K562 (cell line): ENCODE measurements around the gene TMEM178A. TPM values are rescaled to one million over a fixed set of nuclear protein-coding genes. Genes with fewer than 3 reads are reported as not detected.

Experiments
- ATAC-seq: fragments of 200-7000 bp; cut with Tn5 transposase; 3 replicates; pipeline ENCODE4 v1.9.1; 2020; ENCODE audit warnings: moderate library complexity
- BruUV-seq: library from RNA; stranded (reverse); fragments of 400-500 nt; replicated peaks from 2 replicates; lab custom pipeline; 2021; lab: Mats Ljungman, UMichigan
- CTCF ChIA-PET: fragments of 300-600 bp; formaldehyde crosslinking; extraction: SDS; loops from one replicate; lab custom pipeline; 2021; ENCODE audit warnings: low intra/inter-chr PET ratio; lab: Yijun Ruan, JAX
- POLR2A ChIA-PET: fragments of 300-600, 350-650 bp; sonication (Branson Sonifier 250); formaldehyde crosslinking; extraction: SDS; loops from one replicate; lab custom pipeline; 2021; ENCODE audit warnings: antibody characterized with exemption, inconsistent platforms; lab: Yijun Ruan, JAX
- DNase-seq, 4 experiments: peaks; one replicate each; pipeline versions ENCODE4 v3.0.0 to v3.0.0-alpha.2; 2011 to 2018; ENCODE audit warnings: low spot score in 3 of 4, mixed read lengths in 3 of 4; ENCODE audit errors: extremely low read depth in 1 of 4
- FAIRE-seq: peaks from 2 replicates; lab custom pipeline; 2011; peaks lifted over from hg19 to GRCh38; lab: Jason Lieb, UNC
- H2AFZ ChIP-seq: 2 replicates; pipeline ENCODE4 v1.6.0; 2011; ENCODE audit warnings: low read depth, low read length, control low read depth, inconsistent platforms
- H3K27ac ChIP-seq: fragments of 200-600 bp; 3 replicates; pipeline ENCODE4 v1.8.0; 2011; ENCODE audit warnings: low read depth, mild to moderate bottlenecking, control low read depth, inconsistent platforms, low read length, moderate library complexity, mixed read lengths; ENCODE audit errors: extremely low read depth
- H3K27me3 ChIP-seq, 2 experiments: fragments of 300-600 bp in 1 of 2; 2 replicates in 1 of 2; 3 replicates in 1 of 2; pipeline versions ENCODE4 v1.6.0 to v1.8.0; 2011; ENCODE audit warnings: inconsistent platforms in 2 of 2, low read length in 2 of 2, mild to moderate bottlenecking in 1 of 2, mixed read lengths in 1 of 2, moderate library complexity in 1 of 2; ENCODE audit not compliant: control insufficient read depth in 2 of 2, insufficient read depth in 2 of 2
- H3K36me3 ChIP-seq: fragments of 300-600 bp; 3 replicates; pipeline ENCODE4 v1.8.0; 2011; ENCODE audit warnings: mild to moderate bottlenecking, low read length, inconsistent platforms; ENCODE audit not compliant: control insufficient read depth, insufficient read depth
- H3K4me1 ChIP-seq, 2 experiments: fragments of 200-600 bp in 1 of 2; replicated peaks in 1 of 2; 2 replicates in 1 of 2; 3 replicates in 1 of 2; pipeline versions ENCODE4 v1.5.1 to v1.8.0; 2011; ENCODE audit warnings: inconsistent platforms in 2 of 2, low read length in 2 of 2, mild to moderate bottlenecking in 1 of 2, mixed read lengths in 1 of 2, moderate library complexity in 1 of 2; ENCODE audit not compliant: control insufficient read depth in 2 of 2, insufficient read depth in 2 of 2
- H3K4me2 ChIP-seq: 2 replicates; pipeline ENCODE4 v1.6.1; 2011; ENCODE audit warnings: low read length, control low read depth, inconsistent platforms, mixed read lengths; ENCODE audit not compliant: insufficient read depth
- H3K4me3 ChIP-seq: fragments of 200-600 bp; sonication (generic), shearing (Covaris generic); 2 replicates; pipeline ENCODE4 v1.5.1; 2016; ENCODE audit warnings: control low read depth, inconsistent platforms
- H3K79me2 ChIP-seq: fragments of 200-600 bp; 3 replicates; pipeline ENCODE4 v1.8.0; 2011; ENCODE audit warnings: low read length, inconsistent platforms; ENCODE audit not compliant: control insufficient read depth, insufficient read depth
- H3K9ac ChIP-seq, 2 experiments: 2 replicates each; pipeline versions ENCODE4 v1.6.0 to v1.6.1; 2011; ENCODE audit warnings: low read depth in 2 of 2, low read length in 2 of 2, control low read depth in 1 of 2, inconsistent platforms in 1 of 2, mild to moderate bottlenecking in 1 of 2, mixed read lengths in 1 of 2; ENCODE audit not compliant: insufficient read depth in 1 of 2
- H3K9me1 ChIP-seq: one replicate; pipeline ENCODE4 v1.6.0; 2011; ENCODE audit warnings: inconsistent platforms, mild to moderate bottlenecking, low read length, moderate library complexity; ENCODE audit not compliant: control insufficient read depth, insufficient read depth
- H3K9me3 ChIP-seq: replicated peaks from 2 replicates; pipeline ENCODE4 v1.5.1; 2011; ENCODE audit warnings: low read depth, low read length, inconsistent platforms; ENCODE audit not compliant: control insufficient read depth, insufficient read depth
- H4K20me1 ChIP-seq: replicated peaks from 2 replicates; pipeline ENCODE4 v1.6.1; 2011; ENCODE audit warnings: low read length, inconsistent platforms, mixed read lengths; ENCODE audit not compliant: control insufficient read depth, insufficient read depth
- C11orf30 ChIP-seq: fragments of 450-650 bp; IDR thresholded peaks from 2 replicates; pipeline ENCODE4 v1.6.1; 2016; ENCODE audit warnings: low read depth, mild to moderate bottlenecking
- WGBS: fragments of 100-300 bp; shearing (Covaris generic); methylation state at CpG from one replicate; pipeline ENCODE4 v1.1.6; 2016; ENCODE audit warnings: low coverage, mixed read lengths; ENCODE audit not compliant: insufficient coverage; ENCODE audit errors: missing lambda C conversion rate; 5-methylcytosine and 5-hydroxymethylcytosine counted together
- in situ Hi-C: fragments of 300-500 bp; cut with MboI; formaldehyde crosslinking; loops from 4 replicates; pipeline ENCODE4 v1.15.0; 2018; ENCODE audit warnings: inconsistent platforms, mixed read lengths
- intact Hi-C: fragments of 100-400 bp; cut with micrococcal nuclease; formaldehyde crosslinking; loops from 2 replicates; pipeline ENCODE4 v1.14.2; 2022
- polyA plus RNA-seq, 8 experiments: library from polyadenylated mRNA; depleted of rRNA in 4 of 8; stranded (reverse) in 5 of 8; unstranded in 3 of 8; fragments of >200 nt; fragmentation: Nextera tagmentation in 2 of 8; fragmentation: Illumina TruSeq in 1 of 8; extraction: Ambion mirVana in 2 of 8; extraction: Trizol in 1 of 8; gene quantifications; 2 replicates each; pipeline versions ENCODE4 v1.2.1 to v1.2.3, GENCODE V29; 2011 to 2014; ENCODE audit warnings: inconsistent platforms in 1 of 8, missing spikeins in 1 of 8
- total RNA-seq, 7 experiments: library from RNA; depleted of rRNA in 6 of 7; stranded (reverse); fragments of >200 nt in 6 of 7; fragmentation: Illumina TruSeq in 2 of 7; extraction: Trizol in 2 of 7; gene quantifications; 2 replicates each; pipeline versions ENCODE4 v1.2.1 to v1.2.3, GENCODE V29; 2011 to 2021; ENCODE audit warnings: low replicate concordance in 1 of 7
- TF ChIP-seq, protein P1 (sequence below): fragments of 200-800 bp; sonication (Bioruptor generic); IDR thresholded peaks from 2 replicates; pipeline ENCODE4 v1.6.1; 2017; ENCODE audit warnings: missing genetic modification characterization, missing compliant biosample characterization
- TF ChIP-seq, protein P2 (sequence below): fragments of 250-450 bp; sonication (Bioruptor Pico); IDR thresholded peaks from 2 replicates; pipeline ENCODE4 v1.4.0; 2020; ENCODE audit warnings: borderline replicate concordance
- TF ChIP-seq, protein P3 (sequence below), 2 experiments: fragments of 450-650 bp in 1 of 2; sonication (generic) in 1 of 2; formaldehyde crosslinking in 1 of 2; IDR thresholded peaks; 2 replicates each; pipeline versions ENCODE4 v1.7.1 to v1.9.0; 2016 to 2022; ENCODE audit warnings: inconsistent platforms in 1 of 2, mild to moderate bottlenecking in 1 of 2, missing genetic modification reagents in 1 of 2

TMEM178A gene
- total and polyA plus RNA-seq, 9 of the 15 experiments (the other 6 are each of a cell fraction or from before 2014, with no cell fraction given), result 0.04 to 0.17 TPM; not detected in 7

DNA sequence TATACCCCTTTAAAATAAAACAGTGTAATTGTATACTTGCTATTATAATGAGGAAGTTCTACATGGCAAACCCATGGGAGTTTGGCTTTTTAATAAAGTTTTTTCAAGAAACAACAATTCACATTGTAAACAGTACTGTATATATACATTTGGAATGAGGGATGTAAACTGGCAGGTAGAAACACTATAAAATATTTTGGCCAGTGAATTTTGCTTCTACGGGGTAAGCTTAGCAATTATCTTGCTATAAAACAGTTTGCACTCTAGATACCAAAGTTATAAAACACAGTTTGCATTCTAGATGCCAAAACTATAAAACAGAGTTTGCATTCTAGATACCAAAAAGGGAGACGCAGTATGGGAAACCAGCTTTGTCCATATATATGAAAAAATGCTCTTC is 96.7 kb downstream of the TMEM178A start:
- POLR2A ChIA-PET, result no interaction called here
- no peak for TF ChIP-seq C11orf30
- TF ChIP-seq, protein P1, sequence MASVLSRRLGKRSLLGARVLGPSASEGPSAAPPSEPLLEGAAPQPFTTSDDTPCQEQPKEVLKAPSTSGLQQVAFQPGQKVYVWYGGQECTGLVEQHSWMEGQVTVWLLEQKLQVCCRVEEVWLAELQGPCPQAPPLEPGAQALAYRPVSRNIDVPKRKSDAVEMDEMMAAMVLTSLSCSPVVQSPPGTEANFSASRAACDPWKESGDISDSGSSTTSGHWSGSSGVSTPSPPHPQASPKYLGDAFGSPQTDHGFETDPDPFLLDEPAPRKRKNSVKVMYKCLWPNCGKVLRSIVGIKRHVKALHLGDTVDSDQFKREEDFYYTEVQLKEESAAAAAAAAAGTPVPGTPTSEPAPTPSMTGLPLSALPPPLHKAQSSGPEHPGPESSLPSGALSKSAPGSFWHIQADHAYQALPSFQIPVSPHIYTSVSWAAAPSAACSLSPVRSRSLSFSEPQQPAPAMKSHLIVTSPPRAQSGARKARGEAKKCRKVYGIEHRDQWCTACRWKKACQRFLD (CRISPR knock-in tag), result no peak
- TF ChIP-seq, protein P2, sequence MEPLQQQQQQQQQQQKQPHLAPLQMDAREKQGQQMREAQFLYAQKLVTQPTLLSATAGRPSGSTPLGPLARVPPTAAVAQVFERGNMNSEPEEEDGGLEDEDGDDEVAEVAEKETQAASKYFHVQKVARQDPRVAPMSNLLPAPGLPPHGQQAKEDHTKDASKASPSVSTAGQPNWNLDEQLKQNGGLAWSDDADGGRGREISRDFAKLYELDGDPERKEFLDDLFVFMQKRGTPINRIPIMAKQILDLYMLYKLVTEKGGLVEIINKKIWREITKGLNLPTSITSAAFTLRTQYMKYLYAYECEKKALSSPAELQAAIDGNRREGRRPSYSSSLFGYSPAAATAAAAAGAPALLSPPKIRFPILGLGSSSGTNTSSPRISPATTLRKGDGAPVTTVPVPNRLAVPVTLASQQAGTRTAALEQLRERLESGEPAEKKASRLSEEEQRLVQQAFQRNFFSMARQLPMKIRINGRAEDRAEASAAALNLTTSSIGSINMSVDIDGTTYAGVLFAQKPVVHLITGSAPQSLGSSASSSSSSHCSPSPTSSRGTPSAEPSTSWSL (CRISPR knock-in tag), result no peak
- TF ChIP-seq, protein P3, sequence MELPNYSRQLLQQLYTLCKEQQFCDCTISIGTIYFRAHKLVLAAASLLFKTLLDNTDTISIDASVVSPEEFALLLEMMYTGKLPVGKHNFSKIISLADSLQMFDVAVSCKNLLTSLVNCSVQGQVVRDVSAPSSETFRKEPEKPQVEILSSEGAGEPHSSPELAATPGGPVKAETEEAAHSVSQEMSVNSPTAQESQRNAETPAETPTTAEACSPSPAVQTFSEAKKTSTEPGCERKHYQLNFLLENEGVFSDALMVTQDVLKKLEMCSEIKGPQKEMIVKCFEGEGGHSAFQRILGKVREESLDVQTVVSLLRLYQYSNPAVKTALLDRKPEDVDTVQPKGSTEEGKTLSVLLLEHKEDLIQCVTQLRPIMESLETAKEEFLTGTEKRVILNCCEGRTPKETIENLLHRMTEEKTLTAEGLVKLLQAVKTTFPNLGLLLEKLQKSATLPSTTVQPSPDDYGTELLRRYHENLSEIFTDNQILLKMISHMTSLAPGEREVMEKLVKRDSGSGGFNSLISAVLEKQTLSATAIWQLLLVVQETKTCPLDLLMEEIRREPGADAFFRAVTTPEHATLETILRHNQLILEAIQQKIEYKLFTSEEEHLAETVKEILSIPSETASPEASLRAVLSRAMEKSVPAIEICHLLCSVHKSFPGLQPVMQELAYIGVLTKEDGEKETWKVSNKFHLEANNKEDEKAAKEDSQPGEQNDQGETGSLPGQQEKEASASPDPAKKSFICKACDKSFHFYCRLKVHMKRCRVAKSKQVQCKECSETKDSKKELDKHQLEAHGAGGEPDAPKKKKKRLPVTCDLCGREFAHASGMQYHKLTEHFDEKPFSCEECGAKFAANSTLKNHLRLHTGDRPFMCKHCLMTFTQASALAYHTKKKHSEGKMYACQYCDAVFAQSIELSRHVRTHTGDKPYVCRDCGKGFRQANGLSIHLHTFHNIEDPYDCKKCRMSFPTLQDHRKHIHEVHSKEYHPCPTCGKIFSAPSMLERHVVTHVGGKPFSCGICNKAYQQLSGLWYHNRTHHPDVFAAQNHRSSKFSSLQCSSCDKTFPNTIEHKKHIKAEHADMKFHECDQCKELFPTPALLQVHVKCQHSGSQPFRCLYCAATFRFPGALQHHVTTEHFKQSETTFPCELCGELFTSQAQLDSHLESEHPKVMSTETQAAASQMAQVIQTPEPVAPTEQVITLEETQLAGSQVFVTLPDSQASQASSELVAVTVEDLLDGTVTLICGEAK (IDR thresholded peaks at IDR 0.05), result peak; percentile 82
- TF ChIP-seq, protein P3 (CRISPR knock-in tag; IDR thresholded peaks at IDR 0.05), result peak; percentile 41; the same call in 1 of the 2 replicates
- TF ChIP-seq, all 486 proteins: peak for 1
- H3K36me3 ChIP-seq, result peaks cover 91% of the 10 kb centered on the region
- CTCF ChIA-PET, result no interaction called here
- H2AFZ ChIP-seq, result no peak overlapping the region
- H3K27ac ChIP-seq, result no peak overlapping the region
- intact Hi-C loops, result no loop called here
- H3K4me2 ChIP-seq, result no peak overlapping the region
- H3K27me3 ChIP-seq, result no peaks in the 10 kb centered on the region
- DNase-seq (no peak), FAIRE-seq (no peak), ATAC-seq (no peak)
- no peak overlapping the region for H3K4me3 ChIP-seq
- no peaks in the 10 kb centered on the region for H3K79me2 ChIP-seq
- no peaks in the 10 kb centered on the region for H4K20me1 ChIP-seq
- no peaks in the 10 kb centered on the region for H3K9me1 ChIP-seq
- in situ Hi-C loops, result no loop called here
- H3K9ac ChIP-seq, result no peak overlapping the region
- WGBS, result 98% methylated on average over 2 of the region's 2 CpGs
- H3K4me1 ChIP-seq, result no peaks in the 10 kb centered on the region
- no TSS peak for BruUV-seq
- H3K9me3 ChIP-seq, result no peaks in the 10 kb centered on the region
